Lower leg skin (tissue), 4 donors: Measurements from ENCODE around the gene CD300LD. TPM values are rescaled to one million over a fixed set of nuclear protein-coding genes. Genes with fewer than 3 reads are reported as not detected.

Experiments
- DNase-seq, 2 donors: peaks; one replicate each; pipeline ENCODE4 v3.0.0-alpha.2; 2019; ENCODE audit warnings: low spot score in 2 of 2
- H3K4me3 ChIP-seq: fragments of 200-600 bp; sonication (generic); 2 replicates; pipeline ENCODE4 v1.5.1; 2017; ENCODE audit warnings: mild to moderate bottlenecking, low read depth; ENCODE audit not compliant: poor library complexity, severe bottlenecking
- CTCF ChIP-seq, 3 donors: fragments of 450-650 bp; IDR thresholded peaks; one replicate each; pipeline ENCODE4 v1.5.1; 2016; ENCODE audit warnings: antibody characterized with exemption in 3 of 3, mild to moderate bottlenecking in 3 of 3, moderate library complexity in 2 of 3
- POLR2A ChIP-seq, 2 donors: fragments of 450-650 bp; IDR thresholded peaks; one replicate each; pipeline ENCODE4 v1.6.1; 2016 to 2017; ENCODE audit warnings: antibody characterized with exemption in 2 of 2, mild to moderate bottlenecking in 1 of 2, moderate library complexity in 1 of 2
- WGBS, 2 donors: methylation state at CpG; one replicate each; pipeline ENCODE4 v1.1.5; 2018; 5-methylcytosine and 5-hydroxymethylcytosine counted together
- intact Hi-C: fragments of 100-400 bp; cut with DNase I; formaldehyde crosslinking; loops from one replicate; pipeline ENCODE4 v1.15.0; 2023; ENCODE audit warnings: low total_unique reads
- total RNA-seq, 4 donors: library from RNA; depleted of rRNA; stranded (reverse); fragments of >200 nt; gene quantifications; one replicate each; pipeline ENCODE4 v1.1.0, GENCODE V29; 2016

The CD300LD gene
- total RNA-seq, 4 donors from 2014 or later, result not detected

GRCh38 chr17:74604200-74604599, 12.1 kb upstream of the CD300LD start:
- WGBS, 2 donors, result 91 to 92% methylated on average over 6 of the region's 6 CpGs
- no peak overlapping the region for H3K4me3 ChIP-seq
- no peak for DNase-seq
- TF ChIP-seq CTCF (IDR thresholded peaks at IDR 0.05) (no peak), POLR2A (IDR thresholded peaks at IDR 0.05) (no peak)
- intact Hi-C loops, result no loop called here

GRCh38 chr17:74603746-74604145, 11.7 kb upstream of the CD300LD start:
- WGBS, 2 donors, result 81 to 88% methylated on average over 5 of the region's 5 CpGs
- intact Hi-C loops, result no loop called here
- TF ChIP-seq POLR2A (IDR thresholded peaks at IDR 0.05) (no peak), CTCF (IDR thresholded peaks at IDR 0.05) (no peak)
- H3K4me3 ChIP-seq, result no peak overlapping the region
- DNase-seq, result no peak

- H3K4me3 ChIP-seq, result no peak overlapping the region
- WGBS, 2 donors, result 75 to 78% methylated on average over 6 of the region's 6 CpGs
- TF ChIP-seq CTCF (IDR thresholded peaks at IDR 0.05) (no peak), POLR2A (IDR thresholded peaks at IDR 0.05) (no peak)
- intact Hi-C loops, result no loop called here
- no peak for DNase-seq
These were observed 11.1 kb upstream of the CD300LD start for GRCh38 chr17:74603037-74603635.

GRCh38 chr17:74601944-74602572, 10.0 kb upstream of the CD300LD start:
- intact Hi-C loops, result no loop called here
- no peak for TF ChIP-seq POLR2A (IDR thresholded peaks at IDR 0.05)
- no peak for DNase-seq
- WGBS, 2 donors, result 46 to 56% methylated on average over 12 of the region's 12 CpGs
- H3K4me3 ChIP-seq, result no peak overlapping the region

GRCh38 chr17:74599448-74599939, 7.4 kb upstream of the CD300LD start:
- no peak overlapping the region for H3K4me3 ChIP-seq
- TF ChIP-seq POLR2A (IDR thresholded peaks at IDR 0.05) (no peak), CTCF (IDR thresholded peaks at IDR 0.05) (no peak)
- WGBS, 2 donors, result 36 to 37% methylated on average over 10 of the region's 10 CpGs
- intact Hi-C loops, result no loop called here
- no peak for DNase-seq

GRCh38 chr17:74599023-74599399, 6.9 kb upstream of the CD300LD start:
- DNase-seq, result no peak
- WGBS, 2 donors, result 12 to 13% methylated on average over 3 of the region's 3 CpGs
- no peak overlapping the region for H3K4me3 ChIP-seq
- no peak for TF ChIP-seq CTCF (IDR thresholded peaks at IDR 0.05)
- no peak for TF ChIP-seq POLR2A (IDR thresholded peaks at IDR 0.05)
- intact Hi-C loops, result no loop called here
